NCI-H2029 (cell line): Measurements from ENCODE around the gene TRIM17.
"Not testable (repeated sequence)": the region's sequence is repeated elsewhere in the genome, so short reads cannot be mapped to it uniquely, and the experiment has no call there.

Source experiments
- DNase-seq: peaks from one replicate; lab custom pipeline; 2025; lab: John Stamatoyannopoulos, UW

The TRIM17 gene

DNA sequence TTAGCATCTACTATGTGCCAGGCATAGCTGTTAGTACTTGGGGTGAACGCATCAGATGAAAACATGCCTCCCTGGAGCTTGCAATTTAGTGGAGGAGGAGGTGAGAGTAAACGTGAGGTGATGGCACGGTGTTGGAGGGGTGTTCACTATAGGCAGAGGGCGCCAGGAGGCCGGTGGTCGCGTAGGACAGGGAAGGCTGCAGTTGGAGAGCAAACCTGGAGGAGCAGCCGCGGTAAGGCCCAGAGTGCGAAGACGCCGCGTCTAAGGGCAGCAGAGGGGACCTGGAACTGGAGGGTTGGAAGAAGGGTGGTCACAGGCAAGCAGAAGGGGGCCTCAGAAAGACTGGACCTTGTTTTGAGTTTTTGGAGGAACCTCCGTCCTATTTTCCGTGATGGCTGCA is 30.2 kb upstream of the TRIM17 start:
- DNase-seq: no peak

DNA sequence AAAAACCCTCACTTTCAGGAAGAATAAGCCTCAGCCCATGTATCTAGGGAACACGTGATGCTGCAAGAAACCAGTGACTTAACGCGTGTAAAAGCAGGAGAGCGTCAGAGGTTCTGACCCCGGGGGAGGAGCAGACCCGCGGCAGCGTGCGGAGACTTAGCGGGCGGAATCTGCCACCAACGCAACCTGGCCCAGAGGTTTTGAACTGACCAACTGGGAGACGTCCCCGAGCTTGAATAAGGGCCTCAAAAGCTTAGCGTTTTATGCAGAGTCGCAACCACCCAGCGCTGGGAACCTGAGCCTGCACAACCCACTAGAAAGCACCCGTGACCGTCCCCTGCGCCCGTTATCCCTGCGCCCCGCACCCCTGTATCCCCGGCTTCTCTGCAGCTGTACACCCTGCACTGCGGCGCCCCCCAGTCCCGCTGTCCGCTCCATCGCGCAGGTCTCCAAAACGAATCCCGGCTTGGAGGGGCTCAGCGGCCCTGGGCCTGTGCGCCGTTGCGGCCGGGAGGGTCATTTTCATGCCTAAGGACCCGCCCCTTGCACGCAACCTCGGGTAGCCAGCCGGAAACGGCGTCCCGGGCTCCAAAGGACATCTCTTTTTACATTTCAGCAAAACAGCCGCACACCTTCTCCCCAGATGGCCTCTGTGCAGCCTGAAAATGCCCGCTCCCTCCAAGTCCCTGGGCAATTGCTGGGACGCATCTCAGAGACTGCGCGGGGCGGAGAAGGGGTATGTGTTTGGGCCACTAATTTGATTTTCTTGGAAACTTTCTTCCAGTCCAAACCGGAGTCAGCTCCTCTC is 29.4 kb upstream of the TRIM17 start:
- DNase-seq: no peak

DNA sequence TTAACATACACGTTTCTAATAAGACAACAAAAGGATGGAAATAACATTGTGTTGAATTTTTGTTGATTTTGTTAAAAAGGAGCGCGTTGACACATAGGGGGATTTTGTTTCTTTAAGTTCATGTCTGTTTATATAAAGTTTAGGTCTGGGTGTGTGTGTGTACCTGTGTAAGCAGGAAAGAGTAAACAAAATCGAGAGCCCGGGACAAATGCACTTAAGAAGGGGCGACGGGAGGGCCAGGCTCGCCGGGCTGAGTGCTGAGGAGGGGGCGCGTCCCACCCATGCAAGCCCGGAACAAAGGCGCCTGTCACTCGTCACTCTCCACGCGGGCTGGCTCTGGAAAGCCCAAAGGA is 28.8 kb upstream of the TRIM17 start:
- DNase-seq: no peak

DNA sequence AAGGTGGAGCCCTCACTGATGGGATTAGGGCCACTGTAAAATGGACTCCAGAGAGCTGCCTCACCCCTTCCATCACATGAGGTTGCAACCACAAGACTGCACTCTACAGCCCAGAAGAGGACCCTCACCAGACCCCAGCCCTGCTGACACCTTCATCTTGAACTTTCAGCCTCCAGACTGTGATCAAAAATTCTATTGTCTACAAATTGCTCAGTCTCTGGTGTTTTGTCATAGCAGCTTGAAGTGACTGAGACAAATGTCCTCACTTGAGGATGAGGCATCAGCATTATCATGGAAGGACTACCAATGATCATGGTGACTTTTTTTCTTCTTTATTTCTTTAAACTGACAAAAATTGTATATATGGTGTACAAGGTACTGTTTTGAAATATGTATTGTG is 26.7 kb upstream of the TRIM17 start:
- DNase-seq: no peak

DNA sequence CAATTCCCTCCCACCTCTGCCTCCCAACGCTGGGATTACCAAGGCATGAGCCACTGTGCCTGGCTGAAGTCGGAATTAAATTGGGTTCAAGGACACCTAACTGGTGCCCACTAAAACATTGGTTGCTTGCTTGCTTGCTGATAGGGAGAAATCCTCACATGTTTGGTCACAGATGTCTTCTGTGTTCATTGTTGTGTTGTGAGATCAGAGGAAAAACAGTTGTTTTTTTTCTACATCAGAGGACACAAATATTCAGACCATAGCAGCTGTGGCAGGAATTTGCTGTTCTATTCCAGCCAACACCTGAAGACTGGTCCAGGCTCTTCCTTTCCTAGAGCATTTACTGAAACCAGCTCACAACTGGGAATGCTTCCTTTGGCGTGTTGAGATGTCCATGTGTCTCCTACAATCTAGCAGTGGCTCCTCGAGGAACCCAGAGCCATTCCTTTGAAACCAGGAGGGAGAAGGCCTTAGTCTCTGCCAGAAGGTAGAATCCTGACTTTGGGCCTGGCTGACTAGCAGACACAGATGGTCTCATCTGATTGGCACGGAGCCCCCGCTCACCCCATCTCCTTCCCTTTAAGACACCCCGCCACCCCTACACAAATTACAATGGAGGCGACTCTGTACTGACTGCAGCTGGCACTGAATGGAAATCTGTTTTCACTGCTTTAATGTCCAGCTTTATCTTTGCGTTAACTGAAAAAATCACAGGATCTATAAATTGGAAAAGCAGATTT is 24.3 kb upstream of the TRIM17 start:
- no peak for DNase-seq

DNA sequence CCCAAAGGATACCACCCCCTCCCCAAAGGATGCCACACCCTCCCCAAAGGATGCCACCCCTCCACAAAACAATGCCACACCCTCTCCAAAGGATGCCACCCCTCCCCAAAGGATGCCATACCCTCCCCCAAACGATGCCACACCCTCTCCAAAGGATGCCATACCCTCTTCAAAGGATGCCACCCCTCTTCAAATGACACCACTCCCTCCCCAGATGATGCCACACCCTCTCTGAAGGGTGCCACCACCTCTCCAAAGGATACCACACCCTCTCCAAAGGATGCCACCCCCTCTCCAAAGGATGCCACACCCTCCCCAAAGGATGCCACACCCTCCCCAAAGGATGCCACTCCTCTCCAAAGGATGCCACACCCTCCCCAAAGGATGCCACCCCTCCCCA is 21.6 kb upstream of the TRIM17 start:
- no peak for DNase-seq

DNA sequence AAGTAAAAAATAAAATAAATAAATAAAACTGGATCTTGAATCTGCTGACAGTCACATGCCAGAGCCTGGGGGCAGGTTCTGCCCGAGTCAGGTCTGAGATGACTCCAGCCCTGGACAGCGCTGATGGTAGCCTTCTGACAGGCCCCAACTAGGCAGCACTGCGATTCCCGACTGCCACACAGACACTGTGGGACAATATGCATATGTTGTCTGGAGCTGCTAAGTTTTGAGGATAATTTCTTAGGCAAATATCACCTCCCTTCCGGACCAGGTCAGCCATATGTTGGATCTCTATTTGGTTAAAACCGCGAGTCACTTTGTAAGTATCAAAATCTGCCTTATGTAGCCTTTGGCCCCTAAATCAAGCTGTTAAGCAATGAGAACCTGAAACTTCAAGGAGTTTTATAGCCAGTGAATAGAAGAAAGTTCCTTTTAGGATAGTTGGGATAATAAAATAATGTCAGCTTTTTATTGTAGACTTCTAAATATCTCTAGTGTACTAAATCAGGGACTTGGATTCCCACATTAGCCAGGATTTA is 20.8 kb upstream of the TRIM17 start:
- DNase-seq: no peak

DNA sequence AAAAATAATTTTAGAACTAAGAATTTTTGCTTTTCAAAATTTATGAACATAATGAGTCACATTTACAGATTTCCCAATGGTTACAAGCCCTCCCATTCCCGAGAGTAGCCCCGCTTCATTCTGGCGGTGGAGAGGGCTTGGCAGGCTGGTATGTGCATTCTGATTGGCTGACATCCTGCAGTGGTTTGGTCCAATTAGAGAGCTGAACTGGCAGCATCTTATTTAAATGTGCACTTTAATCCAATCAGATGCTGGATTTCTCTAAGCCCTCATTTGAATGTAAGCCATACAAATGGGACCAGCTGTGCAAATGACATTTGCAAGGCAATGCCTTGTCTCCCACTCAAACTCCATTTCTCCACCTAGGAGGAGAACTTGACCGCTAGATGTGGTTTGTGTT is 18.0 kb upstream of the TRIM17 start:
- no peak for DNase-seq

DNA sequence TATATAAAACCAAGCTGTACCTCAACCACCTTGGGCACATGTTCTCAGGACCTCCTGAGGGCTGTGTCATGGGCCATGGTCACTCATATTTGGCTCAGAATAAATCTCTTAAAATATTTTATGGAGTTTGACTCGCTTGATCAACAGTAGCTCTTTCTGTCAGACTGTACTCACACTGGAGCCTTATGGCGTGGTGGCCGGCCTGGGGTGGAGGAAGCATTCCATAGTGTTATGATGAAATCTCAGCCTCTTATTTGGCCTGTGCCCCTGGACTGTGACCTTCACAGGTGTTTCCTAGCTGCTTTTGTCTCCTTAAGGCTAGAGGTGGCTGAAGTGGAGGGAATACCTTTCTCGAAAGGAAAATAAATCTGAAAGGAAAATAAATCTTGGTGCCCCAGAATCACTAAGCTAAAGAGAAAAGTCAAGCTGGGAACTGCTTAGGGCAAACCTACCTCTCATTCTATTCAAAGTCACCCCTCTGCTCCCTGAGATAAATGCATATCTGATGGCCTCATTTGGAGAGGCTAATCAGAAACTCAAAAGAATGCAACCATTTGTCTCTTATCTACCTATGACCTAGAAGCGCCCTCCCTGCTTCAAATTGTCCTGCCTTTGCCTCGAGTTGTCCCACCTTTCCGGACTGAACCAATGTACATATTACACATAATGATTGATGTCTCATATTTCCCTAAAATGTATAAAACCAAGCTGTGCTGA is 16.8 kb upstream of the TRIM17 start:
- DNase-seq: not testable (repeated sequence)

DNA sequence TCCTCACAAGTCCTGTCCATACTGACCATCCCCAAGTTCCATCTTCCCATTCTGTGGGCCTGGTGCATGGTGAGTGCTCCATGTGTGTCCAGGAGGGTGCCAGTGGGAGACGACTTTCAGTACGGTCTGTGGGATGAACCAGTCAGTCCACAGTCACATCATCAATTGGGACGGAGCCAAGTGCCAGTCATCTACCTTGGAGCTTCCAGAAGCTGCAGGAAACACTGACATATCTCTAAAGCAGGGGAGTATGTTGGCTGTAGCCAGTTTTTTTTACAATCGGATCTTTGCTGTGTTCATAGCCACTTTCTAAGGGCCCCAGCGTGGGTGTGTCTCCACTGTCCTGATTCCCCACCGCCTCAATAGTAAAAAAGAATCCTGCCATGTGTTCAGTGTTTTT is 13.6 kb upstream of the TRIM17 start:
- DNase-seq: no peak

DNA sequence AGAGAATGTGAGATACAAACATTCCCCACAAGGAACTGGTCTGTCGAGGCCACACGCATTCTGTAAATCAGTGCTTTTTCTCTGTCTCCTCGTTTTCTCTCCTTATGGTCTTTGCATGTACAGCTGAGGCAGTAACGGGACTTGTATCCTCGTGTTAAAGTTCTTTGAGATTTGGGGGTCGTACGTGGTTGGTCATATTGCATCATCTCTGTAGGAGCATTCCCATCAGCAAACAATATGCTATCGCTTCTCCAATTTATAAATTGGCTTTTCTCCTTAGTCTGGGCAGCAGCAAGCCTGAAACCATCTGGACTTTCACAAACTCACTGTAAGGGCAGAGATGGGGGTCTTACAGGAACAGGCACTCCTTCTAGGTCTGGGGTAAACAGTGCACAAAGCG is 13.0 kb upstream of the TRIM17 start:
- no peak for DNase-seq

DNA sequence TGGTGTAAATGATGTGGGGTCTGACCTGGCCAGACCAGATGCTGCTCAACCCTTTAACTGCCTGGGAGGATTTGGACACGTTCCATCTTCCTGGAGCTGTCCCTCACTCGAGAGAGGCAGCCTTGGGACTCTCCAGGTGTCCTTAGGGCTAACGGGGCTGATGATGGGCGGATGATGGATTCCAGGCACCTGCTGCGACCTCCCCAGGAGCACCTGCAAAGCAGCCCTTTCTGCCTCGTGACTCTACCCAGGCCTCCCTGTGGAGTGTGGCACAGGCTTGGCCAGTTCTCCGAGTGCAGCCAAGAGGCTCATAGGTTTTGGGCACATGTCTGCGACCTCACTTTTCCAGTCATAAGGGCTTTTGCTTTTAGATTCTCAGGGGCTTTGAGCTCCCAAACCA is 12.3 kb upstream of the TRIM17 start:
- DNase-seq: no peak

DNA sequence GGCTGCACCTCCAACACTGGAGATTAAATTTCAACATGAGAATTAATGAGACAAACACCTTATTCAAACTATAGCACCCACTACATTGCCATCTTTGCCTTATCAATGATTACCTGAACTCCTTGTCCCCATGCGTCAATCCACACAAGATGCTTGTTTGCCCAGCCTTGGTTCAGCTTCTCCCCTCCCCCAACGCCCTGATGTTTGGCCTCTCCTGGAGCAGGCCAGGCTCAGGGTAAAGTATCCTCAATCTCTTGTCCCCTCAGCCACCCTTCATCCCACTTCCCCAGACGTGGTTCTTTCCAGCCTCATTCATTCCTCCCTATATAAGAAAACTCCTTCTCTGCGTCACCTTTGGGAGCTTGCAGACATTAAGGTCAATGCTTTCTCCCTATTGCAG is 11.8 kb upstream of the TRIM17 start:
- DNase-seq: no peak

DNA sequence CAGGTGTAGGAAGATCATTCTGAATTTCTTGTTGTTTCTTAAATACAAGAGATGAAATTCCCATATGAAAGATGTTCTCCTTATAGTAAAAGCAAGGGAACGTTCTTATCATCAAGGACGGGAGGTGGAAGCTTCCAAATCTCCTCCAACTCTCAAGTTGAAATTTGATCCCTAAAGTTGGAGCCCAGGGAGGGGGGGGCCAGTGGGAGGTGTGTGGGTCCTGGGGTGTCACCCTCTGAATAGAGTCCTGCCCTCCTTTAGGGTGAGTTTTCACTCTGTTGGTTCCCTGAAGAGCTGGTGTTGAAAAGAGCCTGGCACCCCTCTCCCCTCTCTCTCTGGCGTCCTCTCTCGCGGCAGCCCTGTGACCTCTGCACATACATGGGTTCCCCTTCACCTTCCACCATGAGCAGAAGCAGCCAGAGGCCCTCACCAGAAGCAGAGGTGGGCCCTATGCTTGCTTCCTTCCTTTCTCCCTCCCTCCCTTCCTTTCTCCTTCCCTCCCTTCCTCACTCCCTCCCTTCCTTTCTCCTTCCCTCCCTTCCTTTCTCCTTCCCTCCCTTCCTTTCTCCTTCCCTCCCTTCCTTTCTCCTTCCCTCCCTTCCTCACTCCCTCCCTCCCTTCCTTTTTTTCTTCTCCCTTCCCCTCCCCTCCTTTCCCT is 10.0 kb upstream of the TRIM17 start:
- DNase-seq: no peak

DNA sequence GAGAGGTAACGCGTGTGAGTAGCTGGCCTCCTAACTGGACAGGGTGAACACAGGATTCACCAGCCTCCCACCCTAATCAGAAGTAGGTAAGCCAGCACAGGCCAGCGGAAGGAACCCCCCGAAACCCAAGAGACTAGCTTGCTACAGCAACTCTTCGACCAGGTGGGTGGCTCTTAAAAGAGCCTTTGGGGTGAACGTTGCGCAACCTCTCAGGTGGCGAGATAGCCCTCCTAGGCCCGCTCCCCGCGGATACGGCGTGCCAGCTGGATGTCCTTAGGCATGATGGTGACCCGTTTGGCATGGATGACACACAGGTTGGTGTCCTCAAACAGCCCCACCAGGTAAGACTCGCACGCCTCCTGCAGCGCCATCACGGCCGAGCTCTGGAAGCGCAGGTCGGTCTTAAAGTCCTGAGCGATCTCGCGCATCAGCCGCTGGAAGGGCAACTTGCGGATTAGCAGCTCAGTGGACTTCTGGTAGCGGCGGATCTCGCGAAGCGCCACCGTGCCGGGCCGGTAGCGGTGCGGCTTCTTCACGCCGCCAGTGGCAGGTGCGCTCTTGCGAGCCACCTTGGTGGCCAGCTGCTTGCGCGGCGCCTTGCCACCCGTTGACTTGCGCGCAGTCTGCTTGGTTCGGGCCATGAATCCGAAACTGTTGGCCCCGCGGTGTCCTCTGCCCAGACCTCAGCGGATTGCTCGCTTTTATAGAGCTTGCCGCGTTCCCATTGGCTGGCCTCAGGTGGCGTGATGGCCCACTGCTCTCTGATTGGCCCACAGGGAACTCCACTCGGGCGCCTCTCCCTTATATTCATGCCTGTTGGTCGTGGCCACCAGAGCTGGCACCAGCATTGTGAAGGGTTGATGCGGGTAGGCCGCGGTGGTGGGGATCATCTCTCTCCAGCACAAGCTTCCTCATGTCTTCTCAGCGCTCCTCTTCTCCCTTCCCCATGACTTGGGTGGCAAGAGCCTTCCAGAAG is 8.3 kb upstream of the TRIM17 start:
- DNase-seq: no peak

DNA sequence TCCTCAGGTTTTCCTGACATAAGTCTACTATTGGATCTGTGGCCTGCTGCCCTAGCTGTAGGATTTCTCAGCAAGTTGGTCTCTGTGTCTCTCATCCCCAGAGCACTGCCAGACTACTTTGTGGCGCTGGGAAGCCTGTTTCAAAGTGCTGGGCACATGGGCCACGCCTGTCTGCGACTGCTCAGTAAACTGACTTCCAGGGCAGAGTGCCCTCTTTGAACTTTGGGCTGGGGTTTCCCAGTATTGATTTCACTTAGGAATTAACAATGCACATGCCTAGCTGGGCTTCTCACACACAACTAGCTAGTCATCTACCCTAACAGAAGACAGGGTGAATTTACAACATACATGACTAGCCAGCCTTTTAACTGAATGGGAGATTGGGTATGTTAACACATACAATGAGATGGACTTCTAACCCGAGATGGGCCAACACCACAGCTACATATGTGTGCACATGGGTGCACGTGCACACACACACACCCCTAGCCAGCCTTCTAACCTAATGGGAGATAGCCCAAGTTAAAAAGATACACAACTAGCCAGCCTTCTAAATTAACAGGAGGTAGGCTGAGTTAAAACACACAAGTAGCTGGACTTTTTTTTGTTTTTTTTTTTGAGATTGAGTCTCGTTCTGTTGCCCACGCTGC is 6.9 kb upstream of the TRIM17 start:
- no peak for DNase-seq

DNA sequence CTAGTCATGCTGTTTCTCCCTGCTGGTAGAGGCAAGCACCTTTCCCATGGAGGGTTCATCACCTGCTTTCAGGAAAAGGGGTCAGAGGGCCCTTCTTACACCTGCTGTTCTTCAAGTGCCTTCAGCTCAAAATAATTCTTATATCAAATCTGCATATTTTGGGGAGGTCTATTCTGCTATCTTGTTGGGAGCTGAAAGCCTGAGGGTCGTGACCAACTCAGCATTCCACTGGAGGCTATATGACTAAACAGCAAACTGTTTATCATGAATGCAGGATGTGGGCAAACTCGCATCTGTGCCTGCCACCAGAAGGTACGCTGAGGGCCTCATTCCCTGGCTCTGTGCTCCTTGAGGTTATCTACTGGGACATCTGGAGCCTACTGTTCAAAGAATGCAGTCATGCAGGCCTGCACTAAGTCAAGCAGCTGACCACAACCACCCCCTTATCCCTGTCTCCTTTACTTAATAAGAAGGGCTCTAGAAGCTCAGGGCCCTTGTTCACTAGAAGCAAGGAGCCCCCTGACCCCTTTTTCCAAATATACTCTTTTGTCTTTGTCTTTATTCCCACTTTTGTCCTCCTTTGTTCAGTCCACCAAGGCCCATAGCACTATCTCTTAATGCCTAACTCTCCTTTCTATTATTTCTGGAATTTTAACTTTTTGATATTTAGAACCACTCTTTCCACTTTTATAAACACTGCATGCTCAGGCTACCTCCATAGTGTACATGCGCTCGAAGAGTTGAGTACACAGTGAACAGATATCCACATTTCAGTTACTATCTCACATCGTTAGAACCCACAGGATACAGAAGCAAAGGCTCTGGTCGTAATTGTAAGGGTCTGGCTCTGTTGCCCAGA is 4.5 kb upstream of the TRIM17 start:
- DNase-seq: no peak

DNA sequence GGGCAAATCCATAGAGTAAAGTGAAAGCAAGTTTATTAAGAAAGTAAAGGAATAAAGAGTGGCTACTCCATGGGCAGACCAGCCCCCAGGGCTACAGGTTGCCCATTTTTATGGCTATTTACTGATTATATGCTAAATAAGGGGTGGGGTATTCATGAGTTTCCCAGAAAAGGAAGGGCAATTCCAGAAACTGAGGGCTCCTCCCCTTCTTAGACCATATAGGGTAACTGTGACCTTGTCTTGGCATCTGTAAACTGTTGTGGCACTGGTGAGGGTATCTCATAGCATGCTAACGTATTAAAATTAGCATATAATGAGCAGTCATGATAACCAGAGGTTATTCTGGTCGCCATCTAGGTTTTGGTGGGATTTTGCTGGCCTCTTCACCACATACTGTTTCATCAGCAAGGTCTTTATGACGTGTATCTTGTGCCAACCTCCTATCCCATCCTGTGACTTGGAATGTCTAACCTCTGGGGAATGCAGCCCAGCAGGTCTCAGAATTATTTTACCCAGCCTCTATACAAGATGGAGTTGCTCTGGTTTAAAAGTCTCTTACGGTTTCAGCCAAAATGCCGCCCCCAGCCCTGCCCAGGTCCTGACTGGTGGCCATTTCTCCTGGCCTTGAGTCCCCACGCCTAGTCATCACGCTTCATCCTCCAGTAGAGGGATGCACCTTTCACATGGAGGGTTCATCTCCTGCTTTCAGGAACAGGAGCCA is 982 bp upstream of the TRIM17 start:
- no peak for DNase-seq

DNA sequence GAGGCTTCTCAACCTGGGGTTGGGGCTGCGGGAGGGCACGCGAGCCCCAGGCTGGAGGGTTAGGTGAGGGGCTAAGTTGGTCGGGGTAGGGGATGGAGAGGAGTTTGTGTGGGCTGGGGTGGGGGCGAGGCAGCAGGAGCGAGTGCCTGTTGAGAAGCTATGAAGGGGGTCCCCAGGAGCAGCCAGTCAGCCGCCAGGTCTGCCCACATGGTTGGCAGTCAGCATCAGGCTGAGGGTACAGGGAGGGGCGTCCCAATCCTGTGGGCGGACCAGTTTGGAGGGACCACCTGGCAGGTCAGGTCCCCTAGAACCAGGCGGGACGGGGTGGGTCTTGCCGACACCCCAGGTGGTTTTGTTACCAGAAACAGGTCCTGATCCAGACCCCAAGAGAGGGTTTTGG is 400 bp upstream of the TRIM17 start:
- DNase-seq: no peak
